IMR-90 (cell line): ENCODE results near the gene NDUFB10.

Experiments used
- CTCF ChIP-seq: conservative IDR thresholded peaks from 2 replicates; pipeline ENCODE4 v1.5.1; 2012; ENCODE audit warnings: mild to moderate bottlenecking, low read depth, low read length, improper control_type of control experiment
- MXI1 ChIP-seq: IDR thresholded peaks from 2 replicates; pipeline ENCODE4 v1.6.1; 2012; ENCODE audit warnings: low read depth, mild to moderate bottlenecking, low read length, moderate library complexity, borderline replicate concordance
- POLR2A ChIP-seq: IDR thresholded peaks from 2 replicates; pipeline ENCODE4 v1.6.1; 2012; ENCODE audit warnings: mild to moderate bottlenecking, low read depth, low read length
- SMC3 ChIP-seq: fragments of 150-350 bp; IDR thresholded peaks from 2 replicates; pipeline ENCODE4 v1.6.1; 2016; ENCODE audit warnings: low read depth, mild to moderate bottlenecking, antibody characterized with exemption, low read length, moderate library complexity

DNA sequence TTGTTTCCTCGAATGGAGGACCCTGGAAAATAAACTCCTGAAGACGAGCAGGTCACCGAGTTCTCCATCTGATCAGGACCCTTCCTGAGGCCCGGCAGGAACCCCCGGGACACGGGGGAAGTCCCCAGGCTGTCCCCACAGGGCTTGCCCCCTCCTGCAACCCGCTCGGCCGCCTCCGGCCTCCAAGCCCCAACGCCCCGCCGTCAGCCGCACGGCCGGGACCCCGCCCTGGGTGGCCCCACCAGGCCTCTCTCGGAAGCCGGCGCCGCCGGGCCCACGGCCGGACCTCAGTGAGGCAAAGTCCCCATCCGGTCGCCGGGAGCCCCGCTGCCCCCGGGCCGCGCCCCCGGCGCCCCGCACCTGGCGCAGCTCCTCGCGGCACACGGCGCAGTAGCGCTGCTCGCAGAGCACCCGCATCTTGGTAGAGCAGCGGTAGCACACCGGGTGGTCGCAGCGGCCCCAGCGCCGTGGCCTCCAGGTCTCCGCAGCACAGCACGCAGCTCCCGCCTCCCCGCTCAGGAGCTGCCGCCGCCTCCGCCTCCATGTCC, 49.9 kb downstream of the NDUFB10 start:
- no peak for TF ChIP-seq CTCF
- no peak for TF ChIP-seq SMC3
- no peak for TF ChIP-seq MXI1
- no peak for TF ChIP-seq POLR2A
